HEK293 (cell line): Measurements from ENCODE around the gene SIRPA.

Experiments
- CTCF ChIA-PET: fragments of 350-600 bp; formaldehyde crosslinking; extraction: SDS; loops from one replicate; lab custom pipeline; 2021; ENCODE audit warnings: antibody characterized with exemption; lab: Yijun Ruan, JAX
- POLR2A ChIA-PET: fragments of 300-600 bp; formaldehyde crosslinking; extraction: SDS; loops from one replicate; lab custom pipeline; 2020; ENCODE audit warnings: antibody characterized with exemption, inconsistent platforms; lab: Yijun Ruan, JAX
- H3K27ac ChIP-seq: fragments of 200-500 bp; sonication (Bioruptor generic); 2 replicates; pipeline ENCODE4 v1.5.1; 2014; ENCODE audit warnings: low read depth, low read length, control low read depth, inconsistent platforms; ENCODE audit errors: extremely low read depth
- H3K36me3 ChIP-seq, 2 experiments: fragments of 200-500 bp in 1 of 2; sonication (Bioruptor generic) in 1 of 2; 1 replicate in 1 of 2; 2 replicates in 1 of 2; pipeline ENCODE4 v1.5.1; 2014 to 2017; ENCODE audit warnings: inconsistent platforms in 2 of 2, low read length in 2 of 2; ENCODE audit not compliant: control insufficient read depth in 2 of 2, insufficient read depth in 1 of 2
- H3K4me1 ChIP-seq: fragments of 200-500 bp; sonication (Bioruptor generic); 2 replicates; pipeline ENCODE4 v1.5.1; 2014; ENCODE audit warnings: mild to moderate bottlenecking, low read length, inconsistent platforms; ENCODE audit not compliant: control insufficient read depth, insufficient read depth
- H3K4me3 ChIP-seq: 2 replicates; pipeline ENCODE4 v1.5.1; 2011; ENCODE audit warnings: low read depth, mild to moderate bottlenecking, control low read depth, low read length, moderate library complexity
- H3K9me3 ChIP-seq: fragments of 200-500 bp; sonication (Bioruptor generic); 2 replicates; pipeline ENCODE4 v1.5.1; 2014; ENCODE audit warnings: low read depth, low read length, inconsistent platforms; ENCODE audit not compliant: control insufficient read depth, insufficient read depth
- TRIM28 ChIP-seq: IDR thresholded peaks from 2 replicates; pipeline ENCODE4 v1.6.1; 2011; ENCODE audit warnings: low read length, control low read depth, borderline replicate concordance
- ZNF623 ChIP-seq: fragments of 450-650 bp; formaldehyde crosslinking; IDR thresholded peaks from 2 replicates; pipeline ENCODE4 v1.5.1; 2016; ENCODE audit warnings: missing biosample characterization, missing genetic modification characterization
- ZNF664 ChIP-seq: fragments of 450-650 bp; formaldehyde crosslinking; IDR thresholded peaks from 2 replicates; pipeline ENCODE4 v1.5.1; 2016; ENCODE audit warnings: missing biosample characterization, missing genetic modification characterization
- TF ChIP-seq, protein P1 (sequence below): fragments of 450-650 bp; formaldehyde crosslinking; IDR thresholded peaks from 2 replicates; pipeline ENCODE4 v1.5.1; 2016; ENCODE audit warnings: missing biosample characterization, missing genetic modification characterization
- TF ChIP-seq, protein P2 (sequence below): fragments of 450-650 bp; formaldehyde crosslinking; conservative IDR thresholded peaks from 2 replicates; pipeline ENCODE4 v1.5.1; 2016; ENCODE audit warnings: low read depth, missing biosample characterization, missing genetic modification characterization
- TF ChIP-seq, protein P3 (sequence below): fragments of 450-650 bp; formaldehyde crosslinking; IDR thresholded peaks from 2 replicates; pipeline ENCODE4 v1.5.1; 2017; ENCODE audit warnings: missing biosample characterization, missing genetic modification characterization
- TF ChIP-seq, protein P4 (sequence below): fragments of 450-650 bp; formaldehyde crosslinking; IDR thresholded peaks from 2 replicates; pipeline ENCODE4 v1.5.1; 2016; ENCODE audit warnings: missing biosample characterization, missing genetic modification characterization

Gene SIRPA

DNA sequence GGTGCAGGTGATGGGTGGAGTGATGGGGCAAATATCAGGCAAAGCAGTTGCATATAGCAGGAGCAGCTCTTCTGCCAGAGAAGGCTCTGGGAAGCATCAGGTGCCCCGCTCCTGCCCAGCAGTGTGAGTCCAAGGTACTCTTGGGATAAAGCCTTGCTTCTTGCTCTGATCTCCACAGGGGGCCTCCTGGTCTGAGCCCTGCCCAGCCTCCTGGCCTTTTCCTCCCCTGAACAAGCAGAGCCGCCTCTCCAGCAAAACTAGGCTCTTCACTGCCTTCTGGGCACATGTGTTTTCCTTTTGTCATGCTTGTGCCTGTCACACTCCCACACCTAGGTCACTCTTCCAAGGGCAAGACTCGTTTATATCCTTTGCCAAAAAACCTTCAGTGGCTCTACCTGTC, 34.3 kb downstream of the SIRPA start:
- Histone ChIP-seq H3K9me3 (no peaks in the 10 kb centered on the region), H3K27ac (no peak overlapping the region), H3K36me3 (peaks cover 0 to 5% of the 10 kb centered on the region in 2 experiments; a peak in 1 of 3 replicates), H3K4me1 (no peaks in the 10 kb centered on the region), H3K4me3 (no peak overlapping the region)
- ChIA-PET POLR2A (no interaction called here), CTCF (interaction anchor here (0.6 to 0.9 kb wide), 2 partner anchors 68 to 77 kb away, joined by 3 read pairs; no protein-coding TSS in a partner anchor)
- TF ChIP-seq TRIM28, result no peak

DNA sequence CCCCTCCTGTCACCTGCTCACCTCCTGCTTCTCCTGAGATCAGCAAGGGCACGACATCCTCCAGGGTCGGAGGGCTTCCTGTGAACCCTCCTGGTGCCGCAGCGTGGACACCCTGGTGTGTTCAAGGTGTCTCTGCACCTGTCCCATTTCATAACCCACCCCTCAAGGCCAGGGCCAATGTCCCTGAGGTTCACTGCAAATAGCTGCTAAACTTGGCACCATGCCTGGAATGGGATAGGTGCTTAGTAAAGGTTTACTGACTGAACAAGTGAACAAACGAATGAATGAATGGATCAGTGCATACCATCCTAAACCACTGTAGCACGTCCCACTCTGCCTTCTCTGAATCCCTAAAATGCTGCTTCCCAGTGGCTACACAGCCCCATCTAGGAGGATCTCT, 35.0 kb downstream of the SIRPA start:
- Histone ChIP-seq H3K4me3 (no peak overlapping the region), H3K36me3 (peaks cover 0 to 3% of the 10 kb centered on the region in 2 experiments; a peak in 1 of 3 replicates), H3K4me1 (no peaks in the 10 kb centered on the region), H3K9me3 (no peaks in the 10 kb centered on the region), H3K27ac (no peak overlapping the region)
- ChIA-PET POLR2A (no interaction called here), CTCF (no interaction called here)
- TF ChIP-seq ZNF664 (tag by site-specific recombination), result 0 out of 2 replicates have a peak, but pooled peaks have one; percentile 24
- TF ChIP-seq, protein P1, sequence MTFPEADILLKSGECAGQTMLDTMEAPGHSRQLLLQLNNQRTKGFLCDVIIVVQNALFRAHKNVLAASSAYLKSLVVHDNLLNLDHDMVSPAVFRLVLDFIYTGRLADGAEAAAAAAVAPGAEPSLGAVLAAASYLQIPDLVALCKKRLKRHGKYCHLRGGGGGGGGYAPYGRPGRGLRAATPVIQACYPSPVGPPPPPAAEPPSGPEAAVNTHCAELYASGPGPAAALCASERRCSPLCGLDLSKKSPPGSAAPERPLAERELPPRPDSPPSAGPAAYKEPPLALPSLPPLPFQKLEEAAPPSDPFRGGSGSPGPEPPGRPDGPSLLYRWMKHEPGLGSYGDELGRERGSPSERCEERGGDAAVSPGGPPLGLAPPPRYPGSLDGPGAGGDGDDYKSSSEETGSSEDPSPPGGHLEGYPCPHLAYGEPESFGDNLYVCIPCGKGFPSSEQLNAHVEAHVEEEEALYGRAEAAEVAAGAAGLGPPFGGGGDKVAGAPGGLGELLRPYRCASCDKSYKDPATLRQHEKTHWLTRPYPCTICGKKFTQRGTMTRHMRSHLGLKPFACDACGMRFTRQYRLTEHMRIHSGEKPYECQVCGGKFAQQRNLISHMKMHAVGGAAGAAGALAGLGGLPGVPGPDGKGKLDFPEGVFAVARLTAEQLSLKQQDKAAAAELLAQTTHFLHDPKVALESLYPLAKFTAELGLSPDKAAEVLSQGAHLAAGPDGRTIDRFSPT (tag by site-specific recombination), result no peak

DNA sequence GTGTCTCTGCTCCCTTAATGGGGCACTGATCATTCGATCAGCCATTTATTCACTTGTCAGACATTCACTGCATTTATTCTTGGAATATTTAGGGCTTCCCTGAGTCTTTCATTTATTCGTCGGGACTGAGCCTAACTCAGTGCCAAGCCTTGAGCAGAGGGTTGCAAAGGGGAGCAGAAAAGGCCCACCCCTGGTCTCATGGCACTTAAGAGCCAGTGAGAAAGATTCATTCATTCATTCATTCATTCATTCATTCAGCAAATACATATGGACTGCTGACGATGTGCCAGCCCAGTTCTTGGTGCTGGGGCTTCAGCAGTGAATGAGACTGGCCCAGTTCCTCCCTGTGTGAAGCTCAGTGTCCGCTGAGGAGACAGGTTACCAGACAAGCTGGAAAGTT, 36.6 kb downstream of the SIRPA start:
- ChIA-PET CTCF (interaction anchor here (0.8 kb wide), 1 partner anchor 154 kb away, joined by 4 read pairs; no protein-coding TSS in a partner anchor), POLR2A (no interaction called here)
- TF ChIP-seq, protein P2, sequence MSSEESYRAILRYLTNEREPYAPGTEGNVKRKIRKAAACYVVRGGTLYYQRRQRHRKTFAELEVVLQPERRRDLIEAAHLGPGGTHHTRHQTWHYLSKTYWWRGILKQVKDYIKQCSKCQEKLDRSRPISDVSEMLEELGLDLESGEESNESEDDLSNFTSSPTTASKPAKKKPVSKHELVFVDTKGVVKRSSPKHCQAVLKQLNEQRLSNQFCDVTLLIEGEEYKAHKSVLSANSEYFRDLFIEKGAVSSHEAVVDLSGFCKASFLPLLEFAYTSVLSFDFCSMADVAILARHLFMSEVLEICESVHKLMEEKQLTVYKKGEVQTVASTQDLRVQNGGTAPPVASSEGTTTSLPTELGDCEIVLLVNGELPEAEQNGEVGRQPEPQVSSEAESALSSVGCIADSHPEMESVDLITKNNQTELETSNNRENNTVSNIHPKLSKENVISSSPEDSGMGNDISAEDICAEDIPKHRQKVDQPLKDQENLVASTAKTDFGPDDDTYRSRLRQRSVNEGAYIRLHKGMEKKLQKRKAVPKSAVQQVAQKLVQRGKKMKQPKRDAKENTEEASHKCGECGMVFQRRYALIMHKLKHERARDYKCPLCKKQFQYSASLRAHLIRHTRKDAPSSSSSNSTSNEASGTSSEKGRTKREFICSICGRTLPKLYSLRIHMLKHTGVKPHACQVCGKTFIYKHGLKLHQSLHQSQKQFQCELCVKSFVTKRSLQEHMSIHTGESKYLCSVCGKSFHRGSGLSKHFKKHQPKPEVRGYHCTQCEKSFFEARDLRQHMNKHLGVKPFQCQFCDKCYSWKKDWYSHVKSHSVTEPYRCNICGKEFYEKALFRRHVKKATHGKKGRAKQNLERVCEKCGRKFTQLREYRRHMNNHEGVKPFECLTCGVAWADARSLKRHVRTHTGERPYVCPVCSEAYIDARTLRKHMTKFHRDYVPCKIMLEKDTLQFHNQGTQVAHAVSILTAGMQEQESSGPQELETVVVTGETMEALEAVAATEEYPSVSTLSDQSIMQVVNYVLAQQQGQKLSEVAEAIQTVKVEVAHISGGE (tag by site-specific recombination), result no peak
- TF ChIP-seq, protein P3, sequence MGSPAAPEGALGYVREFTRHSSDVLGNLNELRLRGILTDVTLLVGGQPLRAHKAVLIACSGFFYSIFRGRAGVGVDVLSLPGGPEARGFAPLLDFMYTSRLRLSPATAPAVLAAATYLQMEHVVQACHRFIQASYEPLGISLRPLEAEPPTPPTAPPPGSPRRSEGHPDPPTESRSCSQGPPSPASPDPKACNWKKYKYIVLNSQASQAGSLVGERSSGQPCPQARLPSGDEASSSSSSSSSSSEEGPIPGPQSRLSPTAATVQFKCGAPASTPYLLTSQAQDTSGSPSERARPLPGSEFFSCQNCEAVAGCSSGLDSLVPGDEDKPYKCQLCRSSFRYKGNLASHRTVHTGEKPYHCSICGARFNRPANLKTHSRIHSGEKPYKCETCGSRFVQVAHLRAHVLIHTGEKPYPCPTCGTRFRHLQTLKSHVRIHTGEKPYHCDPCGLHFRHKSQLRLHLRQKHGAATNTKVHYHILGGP, result no peak
- H3K36me3 ChIP-seq, result no peaks in the 10 kb centered on the region
- H3K27ac ChIP-seq, result no peak overlapping the region
- no peaks in the 10 kb centered on the region for H3K9me3 ChIP-seq
- H3K4me3 ChIP-seq, result no peak overlapping the region
- H3K4me1 ChIP-seq, result no peaks in the 10 kb centered on the region

DNA sequence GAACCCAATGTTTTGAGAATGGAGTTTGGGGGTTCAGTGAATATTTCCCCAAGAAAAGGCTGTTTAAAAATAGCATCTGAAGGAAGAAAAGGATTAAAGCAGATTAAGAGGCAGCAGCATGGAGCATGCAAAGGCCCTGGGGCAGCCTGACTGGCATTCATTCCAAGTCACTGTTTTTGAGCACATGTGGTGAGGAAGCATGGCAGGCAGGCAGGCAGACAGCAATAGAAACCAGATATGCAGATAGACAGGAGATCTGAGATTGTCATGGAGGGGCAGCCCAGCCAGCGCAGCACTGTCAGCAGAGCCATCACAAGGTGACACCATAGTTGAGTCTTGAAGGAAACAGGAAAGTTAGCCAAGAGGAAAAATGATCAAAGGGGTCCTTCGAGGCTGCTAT, 37.8 kb downstream of the SIRPA start:
- Histone ChIP-seq H3K36me3 (peaks cover 0 to 5% of the 10 kb centered on the region in 2 experiments; a peak in 1 of 3 replicates), H3K4me3 (no peak overlapping the region), H3K27ac (no peak overlapping the region), H3K4me1 (no peaks in the 10 kb centered on the region), H3K9me3 (no peaks in the 10 kb centered on the region)
- CTCF ChIA-PET, result no interaction called here
- peak; percentile 85 for TF ChIP-seq ZNF623 (tag by site-specific recombination)
- TF ChIP-seq, protein P4, sequence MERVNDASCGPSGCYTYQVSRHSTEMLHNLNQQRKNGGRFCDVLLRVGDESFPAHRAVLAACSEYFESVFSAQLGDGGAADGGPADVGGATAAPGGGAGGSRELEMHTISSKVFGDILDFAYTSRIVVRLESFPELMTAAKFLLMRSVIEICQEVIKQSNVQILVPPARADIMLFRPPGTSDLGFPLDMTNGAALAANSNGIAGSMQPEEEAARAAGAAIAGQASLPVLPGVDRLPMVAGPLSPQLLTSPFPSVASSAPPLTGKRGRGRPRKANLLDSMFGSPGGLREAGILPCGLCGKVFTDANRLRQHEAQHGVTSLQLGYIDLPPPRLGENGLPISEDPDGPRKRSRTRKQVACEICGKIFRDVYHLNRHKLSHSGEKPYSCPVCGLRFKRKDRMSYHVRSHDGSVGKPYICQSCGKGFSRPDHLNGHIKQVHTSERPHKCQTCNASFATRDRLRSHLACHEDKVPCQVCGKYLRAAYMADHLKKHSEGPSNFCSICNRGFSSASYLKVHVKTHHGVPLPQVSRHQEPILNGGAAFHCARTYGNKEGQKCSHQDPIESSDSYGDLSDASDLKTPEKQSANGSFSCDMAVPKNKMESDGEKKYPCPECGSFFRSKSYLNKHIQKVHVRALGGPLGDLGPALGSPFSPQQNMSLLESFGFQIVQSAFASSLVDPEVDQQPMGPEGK (tag by site-specific recombination), result no peak
- POLR2A ChIA-PET, result no interaction called here
